Stimulated activated CD4-positive, alpha-beta T cell treated with anti-CD3 and anti-CD28 coated beads, Interleukin-15, amount 100 ng/mL, for 24 hours (primary cell): ENCODE measurements around the gene ASB8.
"Not testable (repeated sequence)": the region's sequence is repeated elsewhere in the genome, so short reads cannot be mapped to it uniquely, and the experiment has no call there.

Experiments used
- DNase-seq: peaks from one replicate; pipeline ENCODE4 v3.0.0-alpha.2; 2020

The ASB8 gene

DNA sequence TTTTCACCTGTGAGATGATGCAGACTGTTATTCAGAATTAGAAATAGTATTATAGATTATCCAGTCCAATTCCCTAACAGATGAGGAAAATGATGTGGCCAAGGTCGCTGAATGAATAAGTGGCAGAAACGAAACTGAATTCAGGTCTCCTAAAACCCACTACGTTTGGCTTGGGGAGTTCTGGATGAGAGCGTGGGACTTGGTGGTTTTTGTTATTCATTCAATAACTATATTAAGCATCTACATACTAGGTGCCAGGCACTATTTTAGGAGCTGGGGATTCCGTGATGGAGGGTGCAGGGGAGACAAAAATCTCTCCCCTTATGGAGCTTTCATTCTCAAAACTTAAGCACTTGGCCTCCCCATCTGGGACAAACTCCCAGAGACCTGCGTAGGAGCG lies 25.3 kb upstream of the ASB8 start:
- peak; percentile 6 for DNase-seq

DNA sequence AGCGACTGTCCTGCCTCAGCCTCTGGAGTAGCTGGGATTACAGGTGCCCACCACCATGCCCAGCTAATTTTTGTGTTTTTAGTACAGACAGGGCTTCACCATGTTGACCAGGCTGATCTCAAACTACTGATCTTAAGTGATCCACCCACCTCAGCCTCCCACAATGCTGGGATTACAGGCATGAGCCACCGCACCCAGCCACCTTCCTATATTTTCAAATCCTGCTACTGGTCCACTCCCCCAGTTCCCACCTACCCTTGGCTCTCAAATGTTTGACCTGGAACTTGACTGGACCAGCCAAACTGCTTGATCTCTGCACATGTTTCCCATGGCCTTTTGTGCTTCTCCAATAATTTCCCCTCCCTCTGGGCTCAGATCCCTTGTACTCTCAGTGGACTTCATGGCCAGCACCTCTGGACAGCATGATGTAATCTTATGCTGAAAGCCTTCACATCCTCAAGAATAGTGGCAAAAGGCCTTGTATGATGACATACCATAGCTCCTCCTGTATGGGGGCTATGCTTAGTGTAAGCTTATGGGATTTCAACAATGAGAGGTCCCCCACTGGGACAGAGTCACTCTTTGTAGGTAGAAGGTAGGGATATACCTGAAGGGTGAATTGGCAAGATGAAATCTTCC lies 23.7 kb upstream of the ASB8 start:
- no peak for DNase-seq

DNA sequence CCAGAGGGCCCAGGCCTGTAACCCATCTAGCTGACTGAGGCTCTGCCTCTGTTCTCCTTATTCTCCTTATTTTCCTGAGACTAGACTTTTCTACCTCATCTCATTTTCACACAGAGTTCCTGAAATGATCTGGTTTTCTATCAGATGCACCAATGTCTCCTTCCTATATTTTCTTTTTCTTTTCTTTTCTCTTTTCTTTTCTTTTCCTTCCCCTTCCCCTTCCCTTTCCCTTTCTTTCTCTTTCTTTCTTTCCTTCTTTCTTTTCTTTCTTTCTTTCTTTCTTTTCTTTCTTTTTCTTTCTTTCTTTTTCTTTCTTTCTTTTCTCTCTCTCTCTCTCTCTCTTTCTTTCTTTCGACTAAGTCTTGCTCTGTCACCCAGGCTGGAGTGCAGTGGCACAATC lies 23.1 kb upstream of the ASB8 start:
- DNase-seq = no peak

DNA sequence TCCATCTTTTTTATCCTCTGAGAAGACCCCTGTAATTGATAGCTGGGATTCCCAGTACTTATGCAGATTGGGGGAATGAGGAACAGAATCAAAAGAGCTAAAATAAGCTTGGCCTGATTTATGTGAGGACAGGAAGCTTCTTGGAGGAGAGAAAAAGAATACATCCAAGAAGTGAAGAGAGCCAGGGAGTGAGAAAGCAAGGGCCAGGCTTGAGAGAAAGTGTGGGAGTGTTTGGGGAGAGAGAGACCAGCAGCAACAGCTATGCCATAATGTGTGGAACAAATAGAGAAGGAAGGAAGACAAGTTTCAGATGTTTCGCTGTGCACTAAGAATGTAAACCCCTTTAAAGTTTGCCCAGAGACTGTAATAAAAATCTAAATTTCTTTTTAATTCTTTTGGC lies 22.2 kb upstream of the ASB8 start:
- no peak for DNase-seq

DNA sequence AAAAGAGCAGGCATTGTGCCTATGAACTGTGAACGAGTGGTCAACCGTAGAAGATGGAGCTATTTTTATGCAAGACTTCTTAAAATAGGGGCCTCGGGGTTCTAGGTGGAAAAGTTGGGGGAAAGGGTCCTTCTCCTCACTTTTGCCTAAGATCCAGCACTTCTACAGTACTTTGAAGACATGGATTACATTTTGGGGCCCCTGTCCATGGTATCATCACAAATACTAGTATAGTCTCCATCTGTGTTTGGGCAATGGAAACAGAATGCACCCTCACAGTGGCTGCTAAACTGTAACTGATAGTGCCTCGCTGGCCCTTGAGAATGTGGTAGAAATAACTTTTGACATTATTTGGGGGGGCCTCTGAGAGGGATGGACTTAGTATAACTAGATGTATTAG lies 20.7 kb upstream of the ASB8 start:
- no peak for DNase-seq

DNA sequence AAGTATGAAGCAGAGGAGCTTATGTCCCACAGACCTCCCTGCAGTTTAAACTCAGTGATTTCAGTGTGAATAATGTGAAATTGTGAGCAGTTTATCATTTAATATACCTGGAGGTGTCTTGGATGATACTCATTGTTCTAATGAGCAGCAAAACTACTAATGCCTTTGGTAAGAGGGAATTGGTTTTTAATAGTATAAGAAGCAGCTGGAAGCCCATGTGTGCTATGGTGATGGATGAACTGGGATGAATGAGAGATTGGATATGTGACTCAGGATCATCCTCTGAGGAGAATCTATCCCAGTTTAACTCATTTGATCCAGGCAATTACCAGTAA lies 19.1 kb upstream of the ASB8 start:
- no peak for DNase-seq

DNA sequence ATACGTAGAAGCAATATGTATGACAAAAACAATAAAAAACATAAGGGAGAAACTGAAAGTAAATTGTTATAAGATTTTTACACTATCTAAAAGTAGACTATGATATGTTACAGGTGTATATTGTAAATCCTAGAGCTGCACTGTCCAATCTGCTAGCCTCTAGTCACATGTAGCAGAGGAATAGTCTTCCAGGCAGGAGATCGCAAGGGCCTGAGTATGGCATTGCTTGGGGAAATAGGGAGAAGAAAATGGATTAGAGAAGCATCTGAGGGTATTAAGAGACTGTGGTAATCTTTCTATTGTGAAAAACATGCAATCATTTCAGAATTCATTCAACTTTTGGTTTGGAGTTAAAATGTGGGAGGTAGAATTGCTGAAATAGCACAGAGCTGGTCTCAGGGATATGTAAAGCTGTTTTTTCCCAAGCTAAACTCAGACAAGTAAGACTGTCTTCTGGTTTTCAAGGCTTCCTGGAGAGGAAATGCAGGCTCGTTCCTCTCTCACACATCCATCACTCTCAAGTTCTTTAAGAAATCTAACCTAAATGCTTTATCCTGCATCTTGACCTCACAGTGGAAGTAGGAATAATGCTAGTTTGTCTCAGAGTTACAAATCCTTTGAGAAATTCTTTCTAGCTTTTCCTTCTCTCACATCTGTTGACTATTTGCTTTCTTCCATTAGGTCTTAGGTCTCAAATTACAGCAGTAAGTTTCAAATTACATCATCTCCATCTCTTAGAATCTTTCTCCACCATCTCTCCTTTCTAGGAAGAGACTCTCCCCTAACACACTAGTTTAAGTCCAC lies 18.5 kb upstream of the ASB8 start:
- no peak for DNase-seq

DNA sequence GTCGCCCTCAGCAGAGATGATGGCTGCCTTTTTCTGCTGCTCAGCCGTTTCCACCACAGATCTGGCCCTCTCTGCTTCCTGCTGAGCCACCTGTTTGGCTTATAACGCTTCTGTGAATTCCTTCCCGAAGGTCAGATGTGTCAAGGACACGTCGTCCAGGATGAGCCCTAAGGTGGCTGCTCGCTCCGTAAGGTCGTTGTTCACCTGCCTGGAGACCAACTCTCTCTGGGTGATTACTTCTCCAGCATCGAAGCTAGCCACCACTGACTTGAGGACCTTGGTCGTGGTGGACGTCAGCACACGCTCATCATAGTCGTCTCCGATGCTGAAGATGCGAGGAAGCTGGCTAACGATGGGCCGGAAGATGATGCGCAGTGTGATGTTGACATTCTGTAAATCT lies 11.7 kb upstream of the ASB8 start:
- no peak for DNase-seq

DNA sequence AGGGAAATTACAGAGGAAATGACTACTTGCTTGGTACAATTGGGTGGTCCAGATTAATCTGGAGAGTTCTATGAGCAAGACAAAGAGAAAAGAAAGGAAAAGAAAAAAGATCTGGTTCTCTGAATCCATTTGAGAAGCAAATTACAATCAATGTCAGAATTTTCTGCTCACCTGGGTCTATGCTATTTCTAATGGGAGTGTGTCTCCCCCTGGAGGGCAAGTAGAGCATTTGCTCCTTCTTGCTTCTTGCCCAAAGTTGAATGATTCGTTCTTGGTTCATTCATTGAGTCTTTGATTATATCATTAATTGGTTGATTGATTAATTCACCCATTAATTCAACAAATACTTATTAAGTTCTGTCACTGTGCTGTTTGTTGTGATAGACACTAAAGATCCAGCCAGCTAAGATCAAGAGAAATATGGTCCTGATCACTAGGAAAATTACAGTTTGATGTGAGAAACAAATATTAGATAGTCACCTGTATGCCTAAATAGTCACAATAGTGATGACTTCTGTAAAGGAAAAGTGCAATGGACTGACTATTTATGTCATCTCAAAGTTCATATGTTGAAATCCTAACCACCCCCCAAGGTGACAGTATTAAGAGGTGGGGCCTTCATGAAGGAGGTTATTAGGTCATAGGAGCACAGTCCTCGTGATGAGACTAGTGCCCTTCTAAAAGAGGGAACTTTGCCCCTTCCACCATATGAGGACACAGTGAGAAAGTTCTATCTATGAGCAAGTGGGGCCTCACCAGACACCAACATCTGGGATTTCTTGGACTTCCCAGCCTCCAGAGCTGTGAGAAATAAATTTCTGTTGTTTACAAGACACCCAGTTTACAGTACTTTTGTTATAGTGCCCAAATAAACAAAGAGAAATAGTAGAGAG lies 8.0 kb upstream of the ASB8 start:
- DNase-seq = peak; percentile 50

DNA sequence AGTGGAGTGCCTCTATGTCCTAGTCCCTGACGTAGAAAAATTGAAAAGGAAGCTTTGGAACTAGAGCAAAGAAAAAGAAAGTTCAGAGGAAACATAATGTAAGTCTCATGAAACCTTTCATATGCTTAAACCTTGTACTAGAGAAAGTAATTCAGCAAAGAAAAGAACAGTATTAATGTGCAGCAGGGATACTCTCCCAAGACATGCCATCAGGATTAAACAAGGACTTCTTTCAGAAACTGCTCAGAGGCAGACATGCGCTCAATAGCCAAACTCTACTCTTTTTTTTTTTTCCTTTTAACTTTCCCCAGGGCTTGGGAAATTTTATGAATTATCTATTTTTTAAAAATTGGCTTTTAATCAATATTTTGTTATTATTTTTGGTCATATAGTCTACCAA lies 7.1 kb upstream of the ASB8 start:
- no peak for DNase-seq

DNA sequence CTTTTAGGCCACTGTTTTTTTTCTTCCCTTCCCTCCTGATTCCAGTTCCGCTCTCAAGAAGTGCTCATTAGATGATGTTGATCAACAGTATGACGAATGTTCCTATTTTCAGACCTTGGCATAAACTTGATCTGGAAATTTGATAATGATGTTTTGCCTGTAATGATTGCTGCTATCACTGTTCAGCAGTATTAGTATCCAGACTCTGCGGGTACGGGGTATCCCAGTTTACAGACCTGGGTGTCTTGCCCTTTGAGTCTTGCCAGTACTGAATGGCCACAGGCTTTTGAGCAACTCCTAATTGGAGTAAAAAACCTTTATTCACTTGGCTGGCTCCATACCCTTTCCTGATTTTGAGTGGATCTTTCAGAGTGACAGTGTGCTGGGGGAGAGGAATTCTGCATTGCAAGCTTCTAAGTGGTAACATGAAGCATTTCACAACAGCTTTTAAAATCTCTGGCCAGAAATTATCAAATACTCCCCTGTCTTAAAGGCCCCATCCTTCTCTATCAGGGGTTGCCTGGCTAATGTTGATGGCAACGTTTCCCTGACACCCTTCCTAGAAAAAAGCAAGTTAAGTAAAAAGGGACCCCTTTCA lies 5.9 kb upstream of the ASB8 start:
- DNase-seq = no peak

DNA sequence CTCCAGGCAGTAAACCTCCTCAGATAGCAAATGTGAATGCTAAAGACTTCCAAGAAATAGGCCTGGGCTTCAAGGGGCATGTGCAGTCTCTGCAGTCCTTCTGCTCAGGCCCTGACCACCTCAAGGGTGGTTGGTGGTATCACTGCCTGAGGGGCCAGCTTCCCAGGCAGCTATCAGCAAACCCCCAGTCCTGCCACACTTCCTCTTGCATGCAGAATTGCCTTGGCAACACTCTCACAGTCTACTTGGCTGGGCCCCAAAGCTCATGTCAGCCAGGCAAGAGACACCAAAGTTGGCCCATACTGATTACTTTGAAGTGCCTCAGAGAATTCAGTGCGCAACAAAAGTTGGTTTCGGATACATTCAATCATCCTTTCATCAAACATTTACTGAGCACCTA lies 3.5 kb upstream of the ASB8 start:
- DNase-seq = no peak

DNA sequence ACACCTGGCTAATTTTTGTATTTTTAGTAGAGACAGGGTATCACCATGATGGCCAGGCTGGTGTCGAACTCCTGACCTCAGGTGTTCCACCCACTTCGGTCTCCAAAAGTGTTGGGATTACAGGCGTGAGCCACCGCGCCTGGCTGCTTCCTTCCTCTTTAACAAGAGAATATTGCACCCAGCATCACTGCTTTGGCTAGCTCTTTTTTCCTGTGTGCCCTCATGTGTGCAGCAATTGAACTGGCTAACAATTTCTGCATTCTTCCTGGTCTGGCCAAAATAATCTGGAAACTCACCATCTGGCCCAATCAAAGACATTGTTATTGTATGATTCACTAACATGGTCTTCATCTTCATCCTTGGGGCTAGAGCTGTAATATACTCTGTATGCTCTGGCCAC lies 2.7 kb upstream of the ASB8 start:
- no peak for DNase-seq

DNA sequence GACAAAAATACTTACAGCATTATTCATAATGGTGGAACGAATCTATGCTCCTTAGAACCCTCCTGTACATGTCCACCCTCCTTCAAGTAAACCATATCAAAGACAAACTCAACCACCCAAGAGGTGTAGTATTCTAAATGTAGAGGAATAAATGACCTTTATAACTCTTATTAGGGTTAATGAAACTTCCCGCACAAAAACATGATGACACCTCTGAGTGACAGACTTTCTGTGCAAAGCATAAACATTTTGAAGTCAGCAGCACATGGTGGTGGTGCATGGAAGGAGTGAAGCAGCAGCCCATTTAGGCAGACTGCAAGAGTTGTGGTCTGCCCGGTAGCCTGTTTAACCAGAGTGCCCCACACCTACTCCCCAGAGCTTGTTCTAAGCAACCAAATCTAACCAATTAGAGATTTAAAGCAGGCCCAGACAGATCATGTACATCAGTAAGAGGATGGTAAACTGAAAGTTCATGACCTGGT lies 615 bp upstream of the ASB8 start:
- DNase-seq = peak; percentile 19

DNA sequence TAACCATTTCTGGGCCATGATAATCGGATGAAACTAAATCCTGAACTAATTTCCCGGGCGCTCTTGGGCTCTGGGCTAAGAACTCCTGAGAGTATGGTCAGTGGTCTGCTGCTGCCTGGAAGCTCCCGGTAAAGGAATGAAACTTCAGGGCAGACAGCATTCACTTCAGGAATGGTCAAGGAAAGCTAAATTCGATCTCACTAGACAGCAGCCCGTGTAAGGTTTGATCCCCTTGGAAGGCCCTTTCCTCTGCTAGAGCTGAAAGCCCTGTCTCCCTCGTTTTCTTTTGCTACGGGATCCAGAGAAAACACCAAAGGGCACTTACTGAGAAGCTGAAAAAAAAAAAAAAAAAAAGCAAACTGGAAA lies 680 bp downstream of the ASB8 start:
- DNase-seq = no peak

DNA sequence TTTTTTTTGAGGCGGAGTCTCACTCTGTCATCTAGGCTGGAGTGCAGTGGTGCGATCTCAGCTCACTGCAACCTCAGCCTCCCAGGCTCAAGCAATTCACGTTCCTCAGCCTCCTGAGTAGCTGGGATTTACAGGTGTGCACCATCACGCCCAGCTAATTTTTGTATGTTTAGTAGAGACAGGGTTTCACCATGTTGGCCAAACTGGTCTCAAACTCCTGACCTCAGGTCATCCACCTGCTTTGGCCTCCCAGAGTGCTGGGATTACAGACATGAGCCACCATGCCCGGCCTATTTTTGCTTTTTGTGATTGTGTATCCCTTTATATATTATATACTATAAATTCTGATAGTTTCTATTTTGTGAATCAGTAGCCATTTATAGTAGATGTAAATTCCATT lies 1.5 kb downstream of the ASB8 start:
- not testable (repeated sequence) for DNase-seq

DNA sequence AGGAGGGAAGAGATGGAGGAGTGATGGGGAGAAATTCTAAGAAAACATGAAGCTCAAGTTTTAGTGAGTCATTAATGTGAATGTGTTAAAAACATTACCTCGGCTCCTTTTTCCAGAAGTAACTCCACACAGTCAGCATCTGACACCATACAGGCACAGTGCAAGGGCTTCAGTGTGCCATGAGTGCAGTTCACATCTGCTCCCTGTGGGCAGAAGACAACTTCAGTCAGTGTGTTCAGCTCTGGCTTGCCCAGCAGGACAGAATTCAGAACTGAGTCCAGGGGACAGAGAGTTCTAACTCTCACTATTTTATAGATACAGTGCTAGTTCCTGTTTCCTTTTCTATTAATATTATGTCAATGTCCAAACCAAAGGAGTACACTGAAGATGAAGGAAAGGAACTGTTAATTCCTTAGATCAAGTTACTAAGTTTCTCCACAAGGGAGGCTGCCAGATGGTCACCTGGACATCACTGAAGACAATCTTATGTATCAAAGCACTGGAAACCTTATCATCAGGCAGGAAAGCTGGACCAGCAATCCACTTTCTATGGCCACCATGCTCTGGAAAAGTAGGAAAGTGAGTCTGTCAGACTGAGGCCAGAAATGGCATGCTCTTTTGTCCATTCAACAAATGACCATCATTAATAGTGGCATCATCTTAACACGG lies 6.1 kb downstream of the ASB8 start:
- DNase-seq = no peak

DNA sequence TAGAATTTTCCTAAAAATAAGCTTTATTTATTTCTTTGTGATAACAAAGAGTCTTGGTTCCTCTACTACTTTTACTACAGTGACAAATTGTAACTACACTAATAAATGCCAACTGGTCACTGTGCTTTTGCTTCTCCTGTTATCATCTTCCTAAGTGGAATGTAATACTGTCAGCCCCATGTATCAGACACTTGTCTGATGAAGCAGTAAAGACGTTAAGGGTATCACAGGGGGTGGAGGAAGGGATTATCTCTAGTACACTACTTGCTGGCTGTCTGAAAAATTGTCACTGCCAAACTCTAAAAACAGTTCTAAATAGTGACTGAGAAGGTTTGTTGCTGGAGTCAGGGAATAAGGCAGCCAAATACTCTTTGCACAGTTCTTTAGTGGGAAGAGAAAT lies 11.3 kb downstream of the ASB8 start:
- no peak for DNase-seq

DNA sequence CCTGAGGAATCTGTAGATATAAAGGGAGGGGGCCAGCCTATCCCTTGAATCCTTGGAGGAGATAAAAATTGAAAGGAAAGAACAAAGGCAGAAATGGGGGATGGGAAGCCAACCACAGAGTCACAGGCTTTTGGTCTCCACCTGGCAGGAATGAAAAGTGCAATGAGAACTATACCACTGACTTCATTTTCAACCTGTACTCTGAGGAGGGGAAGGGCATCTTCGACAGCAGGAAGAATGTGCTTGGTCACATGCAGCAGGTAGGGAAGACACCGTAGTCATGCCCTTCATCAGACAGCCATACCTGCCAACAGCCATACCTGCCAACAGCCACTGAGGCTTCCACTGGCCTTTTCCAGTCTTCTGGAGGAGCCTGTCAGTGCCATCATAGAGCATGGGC lies 13.4 kb downstream of the ASB8 start:
- DNase-seq = no peak

DNA sequence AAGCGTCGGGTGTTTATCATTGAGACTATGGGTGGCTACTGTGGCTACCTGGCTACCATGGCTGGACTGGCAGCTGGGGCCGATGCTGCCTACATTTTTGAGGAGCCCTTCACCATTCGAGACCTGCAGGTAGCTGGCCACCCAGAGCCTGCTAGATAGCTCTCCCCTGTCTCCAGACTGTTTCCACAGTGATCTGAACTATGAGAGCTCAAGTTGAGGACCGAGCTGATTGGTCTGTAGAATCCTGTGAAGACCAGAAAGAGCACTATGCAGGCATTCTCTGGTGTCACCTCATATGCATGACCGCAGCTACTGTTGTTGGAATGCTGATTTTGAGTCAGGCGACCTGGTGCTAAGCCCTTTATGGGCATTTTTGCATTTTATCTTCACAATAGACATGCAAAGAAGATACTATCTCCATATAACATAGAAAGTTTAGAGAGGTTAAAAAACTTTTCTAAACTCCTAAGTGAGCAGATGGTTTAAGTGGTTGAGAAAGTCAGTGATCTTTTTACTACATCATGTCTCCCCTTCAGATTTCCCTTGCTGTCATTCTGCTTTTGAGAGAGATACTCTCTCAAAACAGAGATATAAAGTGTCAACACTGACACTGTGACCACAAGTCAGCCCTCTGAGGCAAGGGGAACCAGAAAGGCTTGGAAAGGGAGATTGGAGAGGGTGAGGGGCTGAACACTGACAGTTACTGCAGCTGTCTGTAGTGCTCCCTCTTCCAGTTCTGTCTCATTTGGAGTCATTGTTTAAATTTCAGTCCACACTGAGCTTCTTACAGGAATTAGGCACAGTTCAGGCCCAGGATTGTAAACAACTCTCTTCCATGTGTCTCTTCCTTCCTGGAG lies 14.3 kb downstream of the ASB8 start:
- DNase-seq = no peak

DNA sequence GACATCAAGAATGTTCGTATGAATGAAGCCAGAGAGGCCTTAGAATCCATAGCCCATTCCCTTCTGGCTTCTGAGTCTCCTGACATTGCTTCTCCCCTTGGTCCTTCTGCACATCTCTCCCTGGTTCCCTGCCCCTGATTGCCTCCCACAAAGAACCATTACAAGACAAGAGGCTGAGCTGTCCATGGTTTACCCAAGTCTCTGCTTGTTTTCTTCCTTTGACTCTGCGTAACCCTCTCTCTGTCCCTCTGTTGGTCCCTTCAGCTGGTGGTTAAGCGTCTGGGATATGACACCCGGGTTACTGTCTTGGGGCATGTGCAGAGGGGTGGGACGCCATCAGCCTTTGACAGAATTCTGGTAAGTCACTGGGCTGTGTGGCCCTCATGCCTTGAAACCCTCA lies 22.3 kb downstream of the ASB8 start:
- DNase-seq = no peak

DNA sequence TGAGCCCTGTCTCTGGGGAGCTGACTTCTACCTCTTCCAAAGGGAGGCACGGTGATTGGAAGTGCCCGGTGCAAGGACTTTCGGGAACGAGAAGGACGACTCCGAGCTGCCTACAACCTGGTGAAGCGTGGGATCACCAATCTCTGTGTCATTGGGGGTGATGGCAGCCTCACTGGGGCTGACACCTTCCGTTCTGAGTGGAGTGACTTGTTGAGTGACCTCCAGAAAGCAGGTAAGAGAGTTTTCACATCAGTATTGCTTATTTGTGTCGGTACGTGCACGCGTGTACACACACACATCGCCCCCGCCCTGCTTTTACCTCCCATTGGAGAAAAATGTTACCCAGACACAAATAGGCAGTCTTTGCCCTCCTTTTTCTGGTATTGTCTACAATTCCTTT lies 24.5 kb downstream of the ASB8 start:
- DNase-seq = no peak
